Fibroblast of the aortic adventitia (primary cell): ENCODE data around the gene ZNF500. TPM values are rescaled to one million over a fixed set of nuclear protein-coding genes. Genes with fewer than 3 reads are reported as not detected.

Source experiments
- DNase-seq: peaks from one replicate; pipeline ENCODE4 v3.0.0-alpha.2; 2010; ENCODE audit warnings: low read depth
- H3K4me3 ChIP-seq: 2 replicates; pipeline ENCODE4 v1.5.1; 2011; ENCODE audit warnings: low read depth, mild to moderate bottlenecking, control low read depth, low read length, moderate library complexity
- CTCF ChIP-seq: IDR thresholded peaks from 2 replicates; pipeline ENCODE4 v1.5.1; 2011; ENCODE audit warnings: mild to moderate bottlenecking, low read length, control low read depth, inconsistent platforms; ENCODE audit not compliant: insufficient read depth
- total RNA-seq: library from RNA; depleted of rRNA; stranded (reverse); fragments of >200 nt; gene quantifications from 2 replicates; pipeline ENCODE4 v1.2.3, GENCODE V29; 2012; ENCODE audit warnings: low replicate concordance

Gene ZNF500
- total RNA-seq, 1 donor, result 8.3 TPM

- DNase-seq, result no peak
- H3K4me3 ChIP-seq, result no peak overlapping the region
- no peak for TF ChIP-seq CTCF
Measured at GRCh38 chr16:4806280-4806679, 39.3 kb upstream of the ZNF500 start.

- no peak for DNase-seq
- no peak for TF ChIP-seq CTCF
- no peak overlapping the region for H3K4me3 ChIP-seq
Measured at GRCh38 chr16:4805231-4805630, 38.3 kb upstream of the ZNF500 start.

- no peak overlapping the region for H3K4me3 ChIP-seq
- DNase-seq, result no peak
- TF ChIP-seq CTCF, result no peak
Measured at GRCh38 chr16:4803898-4804762, 37.2 kb upstream of the ZNF500 start.

GRCh38 chr16:4803401-4803844, 36.5 kb upstream of the ZNF500 start:
- peak; percentile 17 for DNase-seq
- no peak overlapping the region for H3K4me3 ChIP-seq

GRCh38 chr16:4802659-4803287, 35.8 kb upstream of the ZNF500 start:
- DNase-seq, result peak; percentile 88
- peak overlapping the region; percentile 83 for H3K4me3 ChIP-seq
- TF ChIP-seq CTCF, result no peak

More at GRCh38 chr16:4803401-4803844, 36.5 kb upstream of the ZNF500 start:
- TF ChIP-seq CTCF, result no peak

GRCh38 chr16:4801962-4802658, 35.1 kb upstream of the ZNF500 start, which contains the start of gene ROGDI:
ROGDI (minus strand) TSS chr16:4802633; CDS start chr16:4802571, 62 bp downstream.
- peak; percentile 51 for DNase-seq
- TF ChIP-seq CTCF, result no peak

More at GRCh38 chr16:4801962-4802658, 35.1 kb upstream of the ZNF500 start, which contains the start of gene ROGDI:
- H3K4me3 ChIP-seq, result peak within 1 kb of the TSS; percentile 83
